HG03521 (cell line): ENCODE measurements around the gene SFT2D2.
A peak's percentile ranks its signal among the peaks of the same experiment; 100 is the strongest.
"Not testable (repeated sequence)": the region's sequence is repeated elsewhere in the genome, so short reads cannot be mapped to it uniquely, and the experiment has no call there.

ENCODE experiments used
- ATAC-seq: cut with Tn5 transposase; IDR thresholded peaks from one replicate; pipeline ENCODE4 v1.9.1; 2021; ENCODE audit warnings: mild to moderate bottlenecking, moderate library complexity; ENCODE audit not compliant: unreplicated experiment

Gene SFT2D2

DNA sequence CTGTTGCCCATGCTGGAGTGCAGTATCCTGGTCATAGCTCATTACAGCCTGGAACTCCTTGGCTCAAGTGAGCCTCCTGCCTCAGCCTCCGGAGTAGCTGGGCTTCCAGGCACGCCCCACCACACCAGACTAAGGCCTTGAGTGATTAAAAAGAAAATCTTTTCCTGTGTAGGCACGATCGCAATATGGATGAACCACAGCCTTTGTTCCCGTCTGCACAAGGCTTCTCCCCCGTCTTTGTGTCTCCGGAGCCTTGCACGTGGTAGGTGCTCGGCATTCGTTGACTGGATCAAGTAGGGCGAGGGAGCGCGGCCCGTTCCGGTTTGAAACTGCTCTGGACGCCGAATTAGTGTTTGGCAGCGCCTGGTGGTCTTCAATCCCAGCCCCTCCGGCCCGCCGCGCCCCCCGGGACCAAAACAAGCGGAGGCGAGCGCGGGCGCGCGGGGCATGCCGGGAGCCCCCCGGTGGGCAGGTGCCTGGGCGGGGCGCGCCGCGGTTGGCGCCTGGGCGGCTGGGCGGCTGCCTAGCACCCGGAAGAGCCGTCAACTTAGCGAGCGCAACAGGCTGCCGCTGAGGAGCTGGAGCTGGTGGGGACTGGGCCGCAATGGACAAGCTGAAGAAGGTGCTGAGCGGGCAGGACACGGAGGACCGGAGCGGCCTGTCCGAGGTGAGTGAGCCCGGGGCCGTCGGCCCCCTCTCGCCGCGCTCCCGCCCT, at the start of gene SFT2D2:
Gene SFT2D2, plus strand, starts transcription at position 529 of the 715 bp plus-strand sequence. Its CDS starts 76 bp downstream, at position 605.
- peak; percentile 76 for ATAC-seq

DNA sequence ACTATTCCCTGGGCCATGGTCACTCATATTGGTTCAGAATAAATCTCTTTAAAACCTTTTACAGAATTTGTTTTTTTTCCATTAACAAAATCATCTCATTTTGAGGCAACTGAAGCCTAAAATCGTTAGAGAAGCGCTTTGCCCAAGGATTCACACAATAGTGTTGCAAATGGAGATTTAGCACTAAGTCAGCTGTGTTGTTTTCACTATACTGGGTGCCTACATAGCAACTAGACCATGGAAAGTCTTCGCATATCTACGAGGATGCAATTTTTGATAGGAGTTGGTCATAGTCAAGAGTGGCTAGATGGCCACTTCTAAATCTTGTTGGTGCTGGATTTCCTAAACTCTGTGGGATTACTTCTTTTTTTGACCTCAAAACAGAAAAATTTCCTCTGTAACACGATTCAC, 47.6 kb upstream of the SFT2D2 start:
- no peak for ATAC-seq

DNA sequence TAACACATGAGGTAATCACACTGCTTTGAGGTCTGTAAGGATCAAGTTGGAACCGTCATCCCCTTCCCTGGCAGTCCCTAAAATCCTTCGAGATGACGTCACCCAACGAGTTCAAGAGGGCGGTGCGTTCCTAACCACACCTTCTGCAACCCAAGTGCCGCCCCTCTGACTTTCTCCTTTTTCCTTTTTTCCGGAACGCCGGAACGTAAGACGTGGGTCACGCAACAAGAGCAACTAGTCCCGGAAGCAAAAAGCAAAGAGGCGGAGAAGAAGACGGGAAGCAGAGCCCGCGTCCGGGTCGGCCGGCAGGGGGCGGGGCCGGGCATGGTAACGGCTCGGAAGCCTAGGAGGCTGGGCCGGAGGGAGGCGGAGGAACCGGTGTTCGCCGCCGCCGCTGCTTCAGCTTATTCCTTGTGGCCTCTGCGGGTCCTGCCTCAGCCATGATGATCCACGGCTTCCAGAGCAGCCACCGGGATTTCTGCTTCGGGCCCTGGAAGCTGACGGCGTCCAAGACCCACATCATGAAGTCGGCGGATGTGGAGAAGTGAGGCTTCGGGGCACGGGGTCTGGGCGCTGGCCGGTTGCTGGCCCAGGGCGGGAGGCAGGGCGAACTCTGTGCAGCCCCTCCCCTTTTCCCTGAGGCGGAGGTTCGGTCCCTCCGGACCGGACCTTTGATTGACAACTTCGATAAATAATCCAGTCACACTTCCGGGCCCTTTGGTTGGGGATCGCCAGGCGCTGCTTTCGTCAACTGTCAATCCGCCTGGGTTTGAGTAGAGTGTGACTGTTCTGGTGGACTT, 47.0 kb upstream of the SFT2D2 start, which contains the start of gene TIPRL:
Gene TIPRL, plus strand, starts transcription at position 325 of the 800 bp plus-strand sequence. Its CDS starts 116 bp downstream, at position 441.
- peak; percentile 95 for ATAC-seq

DNA sequence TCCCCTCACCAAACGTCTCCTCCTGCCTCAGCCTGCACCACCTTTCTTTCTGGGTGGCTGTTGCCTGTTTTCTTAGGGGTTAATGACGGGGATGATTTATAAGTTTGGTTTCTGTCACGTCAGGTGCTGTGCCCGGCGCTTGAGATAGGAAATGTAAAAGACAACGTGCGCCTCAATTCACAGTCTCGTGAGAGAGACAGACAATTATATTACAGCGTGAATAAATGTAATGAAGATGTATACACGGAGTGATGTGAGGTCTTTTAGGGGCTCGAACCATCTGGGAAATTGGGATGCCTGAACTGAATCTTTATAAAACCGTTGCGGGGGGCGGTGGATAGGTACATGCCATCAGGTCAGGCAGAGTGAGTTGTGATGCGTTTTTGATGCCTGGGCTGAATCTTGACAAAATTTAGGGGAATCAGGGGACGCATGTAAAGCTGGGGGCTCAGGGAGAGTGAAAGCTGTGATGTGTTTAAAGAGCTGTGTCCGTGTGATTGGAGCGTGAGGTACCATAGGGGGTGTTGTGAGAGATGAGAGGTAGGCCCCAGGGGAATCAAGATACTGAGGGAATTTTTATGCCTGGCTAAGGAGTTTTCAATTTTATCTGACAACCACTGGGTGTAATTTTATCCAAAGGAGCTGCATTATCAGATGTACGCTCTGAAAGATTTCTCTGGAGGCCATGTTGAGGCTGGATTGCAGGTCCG, 46.2 kb upstream of the SFT2D2 start:
- ATAC-seq, result no peak

DNA sequence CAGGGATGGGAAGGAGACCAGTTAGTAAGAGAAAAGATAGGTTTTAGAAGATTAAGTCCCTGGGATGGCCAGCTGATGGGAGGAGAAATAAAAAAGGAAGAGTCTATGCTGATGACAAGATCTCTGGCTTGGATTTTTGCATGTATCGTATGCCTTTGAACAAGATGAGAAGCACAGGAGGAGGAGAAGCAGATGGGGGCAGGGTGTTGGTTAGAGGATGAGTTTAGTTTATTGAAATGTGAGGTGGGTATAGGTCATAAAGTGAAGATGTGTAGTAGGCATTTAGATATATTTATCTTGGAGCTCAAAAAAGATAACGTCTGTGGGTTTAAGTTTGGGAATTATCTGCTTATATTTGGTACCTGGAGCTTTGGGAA, 45.7 kb upstream of the SFT2D2 start:
- no peak for ATAC-seq

DNA sequence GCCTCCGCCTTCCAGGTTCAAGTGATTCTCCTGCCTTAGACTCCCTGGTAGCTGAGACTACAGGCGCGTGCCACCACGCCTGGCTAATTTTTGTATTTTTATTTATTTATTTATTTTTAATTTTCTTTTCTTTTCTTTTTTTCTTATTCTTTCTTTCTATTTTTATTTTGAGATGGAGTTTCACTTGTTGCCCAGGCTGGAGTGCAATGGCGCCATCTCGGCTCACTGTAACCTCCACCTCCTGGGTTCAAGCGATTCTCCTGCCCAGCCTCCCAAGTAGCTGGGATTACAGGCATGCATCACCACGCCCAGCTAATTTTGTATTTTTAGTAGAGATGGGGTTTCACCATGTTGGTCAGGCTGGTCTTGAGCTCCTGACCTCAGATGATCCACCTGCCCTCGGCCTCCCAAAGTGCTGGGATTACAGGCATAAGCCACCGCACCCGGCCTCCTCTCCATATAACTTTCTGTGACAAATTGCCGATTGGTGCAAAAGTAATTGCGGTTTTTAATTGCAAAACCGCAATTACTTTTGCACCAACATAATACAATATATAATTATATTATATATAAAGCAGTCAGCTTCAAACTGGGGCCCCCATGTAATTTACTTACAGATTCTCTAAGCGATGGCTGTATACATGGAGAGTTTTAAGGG, 44.6 kb upstream of the SFT2D2 start:
- ATAC-seq, result not testable (repeated sequence)

DNA sequence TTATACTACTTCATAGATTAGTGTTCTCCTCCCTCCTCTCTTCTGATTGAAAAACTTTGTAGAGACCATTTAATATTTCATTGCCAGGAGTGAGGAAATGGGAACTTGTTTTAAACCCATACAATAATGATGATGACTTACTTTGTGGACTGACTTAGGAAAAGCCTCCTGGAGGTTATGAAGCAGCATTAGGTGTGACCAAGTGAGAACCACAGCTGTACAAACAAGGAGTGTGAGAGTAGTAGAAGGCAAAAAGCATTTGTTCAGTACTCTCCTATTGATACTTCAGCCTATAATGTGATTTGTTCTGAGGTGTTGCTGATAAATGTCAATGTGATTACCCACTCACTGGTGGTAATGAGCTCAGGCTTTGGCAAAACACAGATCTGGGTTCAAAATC, 38.6 kb upstream of the SFT2D2 start:
- ATAC-seq, result no peak

DNA sequence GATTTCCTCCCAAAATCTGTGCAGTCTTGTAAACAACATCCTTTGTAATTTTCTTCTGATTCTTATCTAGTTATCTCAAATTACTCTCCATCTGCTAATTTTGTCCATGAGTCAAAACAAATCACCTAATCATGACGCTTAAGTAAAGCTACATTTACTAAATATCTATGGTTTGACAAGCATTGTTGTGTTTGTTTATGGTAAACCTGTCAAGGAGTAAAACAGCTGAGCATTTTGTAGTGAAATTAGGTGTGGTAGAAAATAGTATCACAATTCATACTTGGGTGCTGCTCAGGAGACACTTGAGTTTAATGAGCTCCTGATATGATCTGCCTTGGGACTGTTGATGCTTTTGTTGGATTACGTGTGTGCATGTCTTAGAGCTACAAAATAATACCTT, 35.4 kb upstream of the SFT2D2 start:
- ATAC-seq, result no peak

DNA sequence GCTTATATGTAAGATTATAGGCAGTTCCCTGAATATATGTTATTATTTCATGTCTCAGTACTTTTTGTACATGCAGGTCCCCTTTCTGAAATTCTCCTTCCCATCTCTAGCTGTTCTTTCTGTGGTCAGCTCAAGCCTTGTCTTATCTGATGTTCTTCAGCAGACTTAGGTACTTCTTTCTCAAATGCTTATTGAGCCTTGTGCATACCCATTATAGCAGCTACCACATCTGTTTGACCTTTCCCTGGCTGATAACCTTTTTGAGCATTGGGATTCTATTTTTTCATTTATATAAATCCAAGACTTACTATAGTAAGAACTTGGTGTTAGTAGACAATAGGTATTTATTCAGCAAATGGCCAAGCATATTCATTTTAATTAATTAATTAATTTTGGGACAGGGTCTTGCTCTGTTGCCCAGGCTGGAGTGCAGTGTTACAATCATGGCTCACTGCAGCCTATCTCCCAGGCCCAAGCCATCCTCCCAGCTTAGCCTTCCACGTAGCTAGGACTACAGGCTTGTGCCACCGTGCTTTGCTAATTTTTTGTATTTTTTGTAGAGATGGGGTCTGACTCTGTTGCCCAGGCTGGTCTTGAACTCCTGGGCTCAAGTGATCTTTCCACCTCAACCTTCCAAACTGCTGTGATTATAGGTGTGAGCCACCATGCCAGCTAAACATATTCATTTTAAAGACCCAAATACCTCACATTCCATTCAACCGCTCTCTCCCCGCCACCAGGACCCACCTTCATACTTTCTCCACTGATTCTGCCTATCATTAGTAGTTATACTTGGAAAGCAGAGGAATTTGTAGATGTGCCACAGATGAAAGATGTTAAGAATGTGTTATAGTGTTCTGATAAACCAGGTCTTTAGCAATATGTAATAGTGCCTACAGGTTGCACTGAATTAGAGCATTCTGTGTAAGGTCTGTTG, 30.3 kb upstream of the SFT2D2 start:
- ATAC-seq, result no peak

DNA sequence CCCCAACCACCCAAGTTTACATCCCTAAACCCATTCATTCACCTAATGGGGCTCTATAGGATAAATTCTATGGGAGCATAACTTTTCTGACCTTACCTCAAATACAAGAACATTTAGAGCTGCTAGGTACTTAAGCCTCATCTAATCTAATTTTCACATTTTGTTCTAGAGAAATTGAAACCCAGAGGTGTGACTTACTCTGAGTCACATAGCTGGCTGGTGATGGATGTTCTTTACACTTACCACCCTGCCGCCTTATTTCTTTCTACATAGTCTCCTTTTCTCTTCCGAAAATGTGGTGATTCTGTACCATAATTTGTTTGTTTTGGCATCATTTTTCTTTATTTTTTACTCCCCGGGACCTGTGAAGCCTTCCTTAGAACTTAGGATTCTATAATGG, 26.7 kb upstream of the SFT2D2 start:
- no peak for ATAC-seq

DNA sequence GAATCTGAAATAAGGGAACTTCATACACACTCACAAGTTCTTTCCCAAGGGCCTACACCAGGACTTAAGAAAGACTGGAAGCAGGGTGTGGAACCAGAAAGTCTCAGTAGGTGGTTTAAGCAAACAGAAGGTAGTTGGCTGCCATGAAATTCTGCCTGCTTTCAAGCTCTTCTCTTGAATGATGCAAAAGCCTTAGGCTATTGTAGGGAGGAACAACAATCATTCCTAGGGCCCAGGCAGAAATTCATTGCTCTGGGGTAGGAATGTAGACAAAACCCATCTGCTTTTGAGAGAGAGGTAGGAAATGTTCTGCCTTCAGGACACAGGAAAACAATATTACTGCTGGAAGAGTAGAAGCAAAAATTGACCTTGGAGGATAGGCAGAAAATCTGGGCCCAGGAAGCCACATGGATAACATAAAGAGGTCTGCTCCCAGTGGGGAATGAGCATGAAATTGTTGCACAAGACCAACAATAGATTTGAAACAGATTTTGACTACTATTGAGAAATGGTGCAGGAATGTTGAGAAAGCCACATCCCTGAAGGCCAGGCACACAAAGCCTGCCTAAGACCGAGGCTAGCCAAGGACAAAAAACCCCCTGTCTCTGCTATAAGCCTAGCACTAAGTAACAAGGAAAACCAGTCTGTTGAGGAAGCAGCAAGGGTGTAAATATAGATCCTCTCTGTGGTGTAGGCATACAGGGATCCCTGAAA, 22.7 kb upstream of the SFT2D2 start:
- no peak for ATAC-seq

DNA sequence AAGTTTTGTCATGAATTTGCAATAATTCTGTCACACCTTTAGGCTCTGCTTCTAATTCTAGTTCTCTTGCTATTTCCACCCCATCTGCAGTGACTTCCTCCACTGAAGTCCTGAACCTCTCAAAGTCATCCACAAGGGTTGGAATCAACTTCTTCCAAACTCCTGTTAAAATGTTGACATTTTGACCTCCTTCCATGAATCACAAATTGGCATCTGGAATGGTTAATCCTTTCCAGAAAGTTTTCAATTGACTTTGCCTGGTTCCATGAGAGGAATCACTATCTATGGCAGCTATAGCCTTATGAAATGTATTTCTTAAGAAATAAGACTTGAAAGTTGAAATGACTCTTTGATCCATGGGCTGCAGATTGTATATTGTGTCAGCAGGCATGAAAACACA, 19.7 kb upstream of the SFT2D2 start:
- no peak for ATAC-seq

DNA sequence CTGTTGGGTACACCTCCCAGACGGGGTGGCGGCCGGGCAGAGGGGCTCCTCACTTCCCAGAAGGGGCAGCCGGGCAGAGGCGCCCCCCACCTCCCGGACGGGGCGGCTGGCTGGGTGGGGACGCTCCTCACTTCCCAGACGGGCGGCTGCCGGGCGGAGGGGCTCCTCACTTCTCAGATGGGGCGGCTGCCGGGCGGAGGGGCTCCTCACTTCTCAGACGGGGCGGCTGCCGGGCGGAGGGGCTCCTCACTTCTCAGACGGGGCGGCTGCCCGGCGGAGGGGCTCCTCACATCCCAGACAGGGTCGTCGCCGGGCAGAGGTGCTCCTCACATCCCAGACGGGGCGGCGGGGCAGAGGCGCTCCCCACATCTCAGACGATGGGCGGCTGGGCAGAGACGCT, 18.1 kb upstream of the SFT2D2 start:
- ATAC-seq, result not testable (repeated sequence)

DNA sequence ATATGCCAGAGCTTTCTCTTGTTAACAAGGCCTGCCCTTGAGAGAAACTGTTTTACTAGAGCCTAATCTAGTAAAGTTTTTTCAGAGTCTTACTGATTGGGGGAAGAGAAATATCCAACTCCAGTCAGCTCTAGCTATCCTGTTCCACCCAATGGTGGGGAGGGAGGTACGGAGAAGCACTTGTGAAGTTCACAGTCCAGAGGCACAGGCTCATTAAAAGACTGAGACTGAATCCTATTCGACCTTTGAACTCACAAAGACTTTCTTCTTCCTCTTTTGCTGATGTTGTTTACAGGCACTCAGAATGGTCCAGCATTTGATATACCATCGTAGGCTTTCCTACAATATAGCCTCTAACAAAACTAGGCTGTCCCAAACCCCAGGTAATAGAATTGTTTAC, 15.5 kb upstream of the SFT2D2 start:
- no peak for ATAC-seq

DNA sequence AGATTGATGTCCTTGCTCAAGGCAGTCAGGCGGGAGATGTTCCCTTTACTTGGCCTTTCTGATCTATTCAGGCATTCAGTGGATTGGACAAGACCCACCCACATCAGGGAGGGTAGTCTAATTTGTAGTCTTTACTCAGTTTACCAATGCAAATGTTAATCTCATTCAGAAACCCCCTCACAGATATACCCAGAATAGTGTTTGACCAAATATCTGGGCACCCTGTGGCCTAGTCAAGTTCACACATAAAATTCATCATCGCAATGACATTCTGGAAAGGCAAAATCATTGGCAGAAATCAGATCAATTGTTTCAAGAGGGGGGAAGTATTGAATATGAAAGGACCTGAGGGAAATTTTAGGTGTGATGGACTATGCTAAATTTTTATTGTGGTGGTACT, 12.5 kb upstream of the SFT2D2 start:
- no peak for ATAC-seq

DNA sequence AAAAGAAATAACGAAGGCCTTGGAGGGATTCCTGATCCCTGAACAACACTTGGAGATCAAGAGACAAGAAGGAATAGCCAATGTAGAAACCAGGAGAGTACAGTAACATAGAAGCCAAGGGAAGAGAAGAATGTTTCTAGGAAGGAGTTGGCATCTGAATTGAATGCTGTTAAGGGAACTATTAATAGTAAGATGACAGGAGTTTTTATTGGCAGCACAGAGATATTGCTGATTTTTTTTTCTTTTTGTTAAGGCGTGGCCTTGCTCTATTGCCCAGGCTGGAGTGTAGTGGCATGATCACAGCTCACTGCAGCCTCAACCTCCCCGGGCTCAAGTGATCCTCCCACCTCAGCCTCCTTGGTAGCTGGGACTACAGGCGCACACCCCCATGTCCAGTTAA, 9.6 kb upstream of the SFT2D2 start:
- ATAC-seq, result no peak

DNA sequence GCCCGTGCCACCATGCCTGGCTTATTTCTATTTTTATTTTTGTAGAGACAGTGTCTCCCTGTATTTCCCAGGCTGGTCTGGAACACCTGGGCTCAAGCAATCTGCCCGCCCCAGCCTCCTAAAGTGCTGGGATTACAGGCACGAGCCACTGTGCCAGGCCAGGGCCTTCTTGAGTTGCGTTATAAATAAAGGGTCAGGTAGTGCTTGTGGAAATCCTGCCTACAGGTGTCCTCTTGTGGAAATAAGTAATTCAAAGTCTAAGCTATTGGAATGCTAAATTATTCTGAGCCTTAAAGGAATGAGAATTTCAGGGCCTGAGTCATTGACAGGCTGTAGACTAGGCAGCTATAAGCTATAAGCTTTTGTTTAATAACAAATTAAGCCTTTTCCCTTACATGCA, 8.1 kb upstream of the SFT2D2 start:
- no peak for ATAC-seq

DNA sequence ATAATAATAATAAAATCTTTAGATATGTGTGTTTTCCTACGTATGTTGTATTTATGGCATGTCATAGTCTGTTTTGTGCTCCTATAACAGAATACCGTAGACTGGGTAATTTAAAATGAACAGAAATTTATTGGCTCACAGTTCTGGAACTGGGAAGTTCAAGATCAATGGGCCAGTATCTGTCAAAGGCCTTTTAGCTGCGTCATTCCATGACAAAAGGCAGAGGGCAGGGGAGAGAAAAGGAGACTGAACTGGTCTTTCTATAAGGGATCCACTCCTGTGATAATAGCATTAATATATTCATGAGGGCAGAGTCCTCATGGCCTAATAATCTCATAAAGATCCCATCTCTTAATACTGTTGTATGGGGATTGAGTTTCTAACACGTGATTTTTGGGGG, 7.1 kb upstream of the SFT2D2 start:
- no peak for ATAC-seq

DNA sequence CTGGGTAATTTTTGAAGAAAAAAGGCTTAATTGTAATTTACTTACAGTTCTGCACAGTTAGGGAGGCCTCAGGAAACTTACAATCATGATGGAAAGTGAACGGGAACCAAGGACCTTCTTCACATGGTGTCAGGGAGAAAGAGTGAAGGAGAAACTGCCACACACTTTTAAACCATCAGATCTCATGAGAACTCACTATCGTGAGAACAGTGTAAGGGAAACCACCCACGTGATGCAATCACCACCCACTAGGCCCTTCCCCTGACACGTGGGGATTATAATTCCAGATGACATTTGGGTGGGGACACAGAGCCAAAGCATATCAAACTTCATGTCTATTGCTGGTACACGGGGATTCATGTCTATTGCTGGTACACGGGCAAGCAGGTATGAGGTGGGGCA, 5.3 kb upstream of the SFT2D2 start:
- ATAC-seq, result no peak
